Measurements from ENCODE around the gene CACNA1I. TPM values are rescaled to one million over a fixed set of nuclear protein-coding genes. Genes with fewer than 3 reads are reported as not detected.

CACNA1I gene
- total RNA-seq, 1 donor from 2014 or later, result 0.60 TPM

DNA sequence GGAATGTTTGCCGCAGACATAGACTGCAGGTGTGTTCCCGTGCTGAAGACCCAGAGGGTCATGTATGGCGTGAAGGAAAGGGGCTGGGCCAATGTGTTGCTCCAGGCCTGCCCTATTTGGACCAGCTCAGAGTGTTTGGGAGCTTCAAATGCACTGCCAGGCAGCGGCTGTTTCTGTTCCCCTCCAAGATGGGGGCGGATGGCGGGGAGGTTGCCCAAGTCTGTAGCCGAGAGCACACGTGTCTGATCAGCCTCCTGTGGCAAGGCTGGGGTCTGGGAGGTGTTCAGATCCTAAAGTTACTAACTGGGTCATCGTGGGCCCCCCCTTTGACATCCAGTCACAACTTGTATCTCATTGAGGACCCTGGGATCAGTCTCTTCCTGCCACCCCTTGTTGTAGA lies 45.5 kb downstream of the CACNA1I start:
- DNase-seq (ENCODE audit: extremely low spot score, unreplicated experiment), result no peak
- Mint-ChIP-seq H3K9me3 (no peaks in the 10 kb centered on the region), H3K27ac (no peak overlapping the region), H3K27me3 (peaks cover 30% of the 10 kb centered on the region), H3K36me3 (no peaks in the 10 kb centered on the region), H3K4me3 (no peak overlapping the region), H3K4me1 (ENCODE audit: unreplicated experiment) (no peaks in the 10 kb centered on the region)
- no peak for TF ChIP-seq CTCF (conservative IDR thresholded peaks at IDR 0.05)

DNA sequence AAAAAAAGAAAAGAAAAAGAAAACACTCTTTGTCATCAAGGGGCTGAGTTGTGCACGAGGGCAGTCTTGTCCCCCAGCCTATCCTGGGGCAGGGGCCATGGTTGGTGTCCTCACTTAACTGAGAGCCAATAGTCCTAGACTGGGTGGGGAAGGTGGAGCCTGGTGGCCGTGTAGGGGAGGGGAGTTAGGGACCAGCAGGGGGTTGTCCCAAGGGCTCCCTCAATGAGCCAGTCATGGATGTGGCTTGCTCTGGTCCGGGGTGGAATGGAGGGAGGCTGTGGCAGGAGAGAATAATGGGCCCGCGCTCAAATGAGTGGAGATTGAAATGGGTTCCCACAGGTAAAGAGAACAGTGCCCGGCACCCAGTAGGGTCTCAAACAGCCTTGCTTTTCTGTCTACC lies 46.2 kb downstream of the CACNA1I start:
- DNase-seq (ENCODE audit: extremely low spot score, unreplicated experiment), result no peak
- Mint-ChIP-seq H3K4me3 (no peak overlapping the region), H3K27me3 (peaks cover 30% of the 10 kb centered on the region), H3K27ac (no peak overlapping the region), H3K36me3 (no peaks in the 10 kb centered on the region), H3K4me1 (ENCODE audit: unreplicated experiment) (no peaks in the 10 kb centered on the region), H3K9me3 (no peaks in the 10 kb centered on the region)
- no peak for TF ChIP-seq CTCF (conservative IDR thresholded peaks at IDR 0.05)

DNA sequence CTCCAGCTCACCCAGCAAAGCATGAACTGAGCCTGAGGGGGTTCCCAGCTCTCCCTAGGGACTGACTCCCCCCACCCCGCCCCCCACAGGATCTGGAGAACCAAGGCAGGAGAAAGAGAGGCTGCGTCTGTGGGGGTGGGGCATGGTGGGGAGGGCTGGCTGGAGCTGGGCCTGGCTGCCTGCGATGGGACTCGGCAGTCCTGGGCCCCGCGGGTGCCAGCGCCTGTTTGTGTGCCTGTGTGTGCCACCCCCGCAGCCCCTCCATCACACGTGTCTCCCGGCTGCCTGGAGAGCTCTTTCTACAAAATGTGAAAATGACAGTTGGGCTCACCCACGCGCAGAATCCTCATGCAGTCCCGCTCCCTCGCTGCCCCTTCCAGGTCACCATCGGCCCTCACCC lies 46.8 kb downstream of the CACNA1I start:
- H3K9me3 Mint-ChIP-seq, result no peaks in the 10 kb centered on the region
- H3K36me3 Mint-ChIP-seq, result no peaks in the 10 kb centered on the region
- H3K27ac Mint-ChIP-seq, result no peak overlapping the region
- no peak for DNase-seq (ENCODE audit: extremely low spot score, unreplicated experiment)
- H3K4me1 Mint-ChIP-seq (ENCODE audit: unreplicated experiment), result no peaks in the 10 kb centered on the region
- TF ChIP-seq CTCF (conservative IDR thresholded peaks at IDR 0.05), result no peak
- no peak overlapping the region for H3K4me3 Mint-ChIP-seq
- H3K27me3 Mint-ChIP-seq, result peaks cover 30% of the 10 kb centered on the region

- Mint-ChIP-seq H3K36me3 (no peaks in the 10 kb centered on the region), H3K4me3 (no peak overlapping the region), H3K4me1 (ENCODE audit: unreplicated experiment) (no peaks in the 10 kb centered on the region), H3K27me3 (peaks cover 25% of the 10 kb centered on the region), H3K27ac (no peak overlapping the region), H3K9me3 (no peaks in the 10 kb centered on the region)
- DNase-seq (ENCODE audit: extremely low spot score, unreplicated experiment), result no peak
- TF ChIP-seq CTCF (conservative IDR thresholded peaks at IDR 0.05), result no peak
Observed at GRCh38 chr22:39617970-39618757, 47.6 kb downstream of the CACNA1I start.

- Mint-ChIP-seq H3K36me3 (no peaks in the 10 kb centered on the region), H3K27me3 (peaks cover 24% of the 10 kb centered on the region), H3K27ac (no peak overlapping the region), H3K9me3 (no peaks in the 10 kb centered on the region), H3K4me1 (ENCODE audit: unreplicated experiment) (no peaks in the 10 kb centered on the region), H3K4me3 (no peak overlapping the region)
- no peak for TF ChIP-seq CTCF (conservative IDR thresholded peaks at IDR 0.05)
- DNase-seq (ENCODE audit: extremely low spot score, unreplicated experiment), result no peak
Observed at GRCh38 chr22:39618996-39619530, 48.5 kb downstream of the CACNA1I start.
